Left hindlimb (tissue), 1 donor: ENCODE data around the gene LRFN5.
A peak's percentile ranks its signal among the peaks of the same experiment; 100 is the strongest.
"Not testable (repeated sequence)": the region's sequence is repeated elsewhere in the genome, so short reads cannot be mapped to it uniquely, and the experiment has no call there.

Source experiments
- DNase-seq: peaks from one replicate; pipeline ENCODE4 v3.0.0-alpha.2; 2018

The LRFN5 gene

GRCh38 chr14:41606532-41607303 is at the start of gene LRFN5:
LRFN5 (plus strand) TSS chr14:41606876.
- peak; percentile 87 for DNase-seq

- DNase-seq, result no peak
Observed at GRCh38 chr14:41558490-41558889, 48.2 kb upstream of the LRFN5 start.

GRCh38 chr14:41566864-41567263 is 39.8 kb upstream of the LRFN5 start:
- not testable (repeated sequence) for DNase-seq

GRCh38 chr14:41568979-41569378 is 37.7 kb upstream of the LRFN5 start:
- DNase-seq, result no peak

- no peak for DNase-seq
Observed at GRCh38 chr14:41570415-41571155, 36.1 kb upstream of the LRFN5 start.

- DNase-seq, result no peak
Observed at GRCh38 chr14:41586237-41586636, 20.4 kb upstream of the LRFN5 start.

GRCh38 chr14:41597647-41598046 is 9.0 kb upstream of the LRFN5 start:
- no peak for DNase-seq

GRCh38 chr14:41599805-41600385 is 6.8 kb upstream of the LRFN5 start:
- not testable (repeated sequence) for DNase-seq

GRCh38 chr14:41604721-41605531 is 1.8 kb upstream of the LRFN5 start:
- DNase-seq, result peak; percentile 88

GRCh38 chr14:41605550-41606281 is 960 bp upstream of the LRFN5 start:
- peak; percentile 78 for DNase-seq

- DNase-seq, result no peak
Observed at GRCh38 chr14:41606282-41606531, 469 bp upstream of the LRFN5 start.

GRCh38 chr14:41607304-41607775 is 664 bp downstream of the LRFN5 start:
- DNase-seq, result peak; percentile 53

- DNase-seq, result peak; percentile 58
Observed at GRCh38 chr14:41607966-41608663, 1.4 kb downstream of the LRFN5 start.

GRCh38 chr14:41608681-41609390 is 2.2 kb downstream of the LRFN5 start:
- DNase-seq, result peak; percentile 30

- peak; percentile 92 for DNase-seq
Observed at GRCh38 chr14:41609704-41610183, 3.1 kb downstream of the LRFN5 start.

- no peak for DNase-seq
Observed at GRCh38 chr14:41615011-41615595, 8.4 kb downstream of the LRFN5 start.

GRCh38 chr14:41623736-41624135 is 17.1 kb downstream of the LRFN5 start:
- DNase-seq, result no peak

- no peak for DNase-seq
Observed at GRCh38 chr14:41629876-41630275, 23.2 kb downstream of the LRFN5 start.

- no peak for DNase-seq
Observed at GRCh38 chr14:41634286-41634685, 27.6 kb downstream of the LRFN5 start.
